Left lung (tissue), 10 donors: ENCODE measurements around the gene AMPD3. TPM values are rescaled to one million over a fixed set of nuclear protein-coding genes. Genes with fewer than 3 reads are reported as not detected.

Experiments
- ATAC-seq: fragments of 200-7000 bp; cut with Tn5 transposase; one replicate; pipeline ENCODE4 v1.9.1; 2020; ENCODE audit warnings: moderate library complexity
- DNase-seq, 4 donors: peaks; one replicate each; pipeline ENCODE4 v3.0.0-alpha.2; 2013 to 2020
- H3K27ac ChIP-seq, 2 donors: fragments of 200-600 bp; sonication (generic) in 1 of 2; one replicate each; pipeline versions ENCODE4 v1.5.0 to v1.8.0; 2020 to 2021
- H3K27me3 ChIP-seq, 2 donors: fragments of 200-600 bp; sonication (generic) in 1 of 2; one replicate each; pipeline versions ENCODE4 v1.5.0 to v1.8.0; 2020 to 2021
- H3K36me3 ChIP-seq, 2 donors: fragments of 200-600 bp; sonication (generic) in 1 of 2; one replicate each; pipeline versions ENCODE4 v1.5.0 to v1.8.0; 2020 to 2021
- H3K4me1 ChIP-seq, 2 donors: fragments of 200-600 bp; one replicate each; pipeline ENCODE4 v1.8.0; 2021
- H3K4me3 ChIP-seq, 2 donors: fragments of 200-600 bp; sonication (generic) in 1 of 2; one replicate each; pipeline versions ENCODE4 v1.5.0 to v1.8.0; 2020 to 2021; ENCODE audit warnings: mild to moderate bottlenecking in 1 of 2
- H3K9me3 ChIP-seq, 2 donors: fragments of 200-600 bp; sonication (generic) in 1 of 2; one replicate each; pipeline versions ENCODE4 v1.5.0 to v1.8.0; 2020 to 2021
- intact Hi-C, 2 donors: fragments of 100-400 bp; cut with DNase I; formaldehyde crosslinking; loops; one replicate each; pipeline versions ENCODE4 v1.11.2 to v1.14.2; 2022
- polyA plus RNA-seq, 6 donors: library from polyadenylated mRNA; unstranded; fragments of 120-200 nt; gene quantifications; one replicate each; pipeline ENCODE4 v1.2.1, GENCODE V29; 2013; ENCODE audit not compliant: insufficient read length in 6 of 6
- total RNA-seq, 2 donors: library from RNA; stranded (reverse); fragmentation: NEBNext Ultra II Directional; extraction: Animal tissue kit (Norgen Biotek cat#: 25700); gene quantifications; one replicate each; pipeline ENCODE4 v1.2.1, GENCODE V29; 2021
- TF ChIP-seq, protein P1 (sequence below), 2 donors: fragments of 200-600 bp; sonication (generic) in 1 of 2; IDR thresholded peaks; one replicate each; pipeline versions ENCODE4 v1.5.0 to v1.8.0; 2021; ENCODE audit warnings: antibody characterized with exemption in 2 of 2
- donor health status: DM: no; HTN: yes; CAD: no.
- donor health status: DM: no; HTN: no; CAD: no.

The AMPD3 gene
- total and polyA plus RNA-seq, 8 donors: 6.6 to 28.8 (median 8.1) TPM

GRCh38 chr11:10486161-10486840, 31.2 kb downstream of the AMPD3 start:
- H3K9me3 ChIP-seq: no peaks in the 10 kb centered on the region
- intact Hi-C loops: no loop called here
- DNase-seq (no peak), ATAC-seq (no peak)
- no peaks in the 10 kb centered on the region for H3K27me3 ChIP-seq
- TF ChIP-seq, protein P1, sequence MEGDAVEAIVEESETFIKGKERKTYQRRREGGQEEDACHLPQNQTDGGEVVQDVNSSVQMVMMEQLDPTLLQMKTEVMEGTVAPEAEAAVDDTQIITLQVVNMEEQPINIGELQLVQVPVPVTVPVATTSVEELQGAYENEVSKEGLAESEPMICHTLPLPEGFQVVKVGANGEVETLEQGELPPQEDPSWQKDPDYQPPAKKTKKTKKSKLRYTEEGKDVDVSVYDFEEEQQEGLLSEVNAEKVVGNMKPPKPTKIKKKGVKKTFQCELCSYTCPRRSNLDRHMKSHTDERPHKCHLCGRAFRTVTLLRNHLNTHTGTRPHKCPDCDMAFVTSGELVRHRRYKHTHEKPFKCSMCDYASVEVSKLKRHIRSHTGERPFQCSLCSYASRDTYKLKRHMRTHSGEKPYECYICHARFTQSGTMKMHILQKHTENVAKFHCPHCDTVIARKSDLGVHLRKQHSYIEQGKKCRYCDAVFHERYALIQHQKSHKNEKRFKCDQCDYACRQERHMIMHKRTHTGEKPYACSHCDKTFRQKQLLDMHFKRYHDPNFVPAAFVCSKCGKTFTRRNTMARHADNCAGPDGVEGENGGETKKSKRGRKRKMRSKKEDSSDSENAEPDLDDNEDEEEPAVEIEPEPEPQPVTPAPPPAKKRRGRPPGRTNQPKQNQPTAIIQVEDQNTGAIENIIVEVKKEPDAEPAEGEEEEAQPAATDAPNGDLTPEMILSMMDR (IDR thresholded peaks at IDR 0.05): no peak
- H3K36me3 ChIP-seq: peaks cover 0 to 86% of the 10 kb centered on the region in 2 donors
- H3K4me1 ChIP-seq: peaks cover 3 to 35% of the 10 kb centered on the region in 2 donors
- no peak overlapping the region for H3K27ac ChIP-seq
- H3K4me3 ChIP-seq: no peak overlapping the region

DNA sequence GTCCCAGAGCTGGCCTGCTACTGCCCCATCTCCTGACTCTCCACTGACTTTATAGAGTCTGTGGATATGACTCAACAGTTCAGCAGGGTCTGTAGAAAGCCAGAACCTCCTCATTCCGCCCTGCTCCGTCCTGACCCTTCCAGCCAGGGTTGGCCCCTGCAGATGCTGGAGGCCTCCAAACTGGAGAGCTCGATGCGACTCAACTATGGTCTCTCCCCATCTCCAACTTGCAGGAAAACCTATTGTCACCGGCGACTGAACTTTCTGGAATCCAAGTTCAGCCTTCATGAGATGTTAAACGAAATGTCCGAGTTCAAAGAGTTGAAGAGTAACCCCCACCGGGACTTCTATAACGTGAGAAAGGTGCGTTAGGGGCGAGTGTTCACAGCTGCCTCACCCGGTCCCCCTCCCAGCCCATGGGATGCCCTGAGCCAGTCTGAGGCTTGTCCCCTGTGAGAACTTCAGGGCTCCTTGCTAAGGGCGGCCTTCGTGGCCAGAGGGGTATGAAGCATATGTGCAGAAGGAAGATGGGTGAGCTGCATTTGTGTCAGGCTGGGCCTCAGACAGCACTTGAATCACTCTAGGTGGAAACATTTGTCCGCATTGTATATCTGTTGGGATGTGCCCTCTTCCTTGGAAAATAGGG, 32.1 kb downstream of the AMPD3 start:
- H3K4me3 ChIP-seq: no peak overlapping the region
- ATAC-seq (no peak), DNase-seq (no peak)
- peaks cover 0 to 85% of the 10 kb centered on the region in 2 donors for H3K36me3 ChIP-seq
- intact Hi-C loops: no loop called here
- peaks cover 3 to 38% of the 10 kb centered on the region in 2 donors for H3K4me1 ChIP-seq
- H3K9me3 ChIP-seq: no peaks in the 10 kb centered on the region
- no peaks in the 10 kb centered on the region for H3K27me3 ChIP-seq
- no peak overlapping the region for H3K27ac ChIP-seq
- TF ChIP-seq, protein P1 (IDR thresholded peaks at IDR 0.05): no peak

GRCh38 chr11:10488121-10488933, 33.3 kb downstream of the AMPD3 start:
- Histone ChIP-seq H3K27ac (peak overlapping the region in 1 of 2 donors; percentile 65), H3K4me1 (peaks cover 3 to 38% of the 10 kb centered on the region in 2 donors), H3K4me3 (no peak overlapping the region), H3K9me3 (no peaks in the 10 kb centered on the region), H3K36me3 (peaks cover 0 to 87% of the 10 kb centered on the region in 2 donors), H3K27me3 (no peaks in the 10 kb centered on the region)
- intact Hi-C loops: no loop called here
- TF ChIP-seq, protein P1 (IDR thresholded peaks at IDR 0.05): no peak
- peak in 1 of 4 donors; percentile 56 for DNase-seq
- ATAC-seq: peak; percentile 78

GRCh38 chr11:10488934-10489691, 34.0 kb downstream of the AMPD3 start:
- intact Hi-C loops: no loop called here
- TF ChIP-seq, protein P1 (IDR thresholded peaks at IDR 0.05): no peak
- DNase-seq (no peak), ATAC-seq (peak; percentile 54)
- H3K36me3 ChIP-seq: peaks cover 0 to 87% of the 10 kb centered on the region in 2 donors
- H3K4me1 ChIP-seq: peaks cover 3 to 38% of the 10 kb centered on the region in 2 donors
- no peaks in the 10 kb centered on the region for H3K9me3 ChIP-seq
- H3K27me3 ChIP-seq: no peaks in the 10 kb centered on the region
- H3K27ac ChIP-seq: peak overlapping the region in 1 of 2 donors; percentile 65
- no peak overlapping the region for H3K4me3 ChIP-seq
